RWPE1 (cell line): ENCODE measurements around the gene PFDN5.

ENCODE experiments used
- CTCF ChIA-PET: fragments of 350-600 bp; sonication (Branson Sonifier 250); formaldehyde crosslinking; extraction: SDS; loops from one replicate; lab custom pipeline; 2021; lab: Yijun Ruan, JAX
- POLR2A ChIA-PET: fragments of 400-600 bp; formaldehyde crosslinking; extraction: SDS; loops from one replicate; lab custom pipeline; 2020; ENCODE audit warnings: antibody characterized with exemption; ENCODE audit not compliant: low non-redundant PET; lab: Yijun Ruan, JAX
- DNase-seq: peaks from one replicate; pipeline ENCODE4 v3.0.0; 2012; ENCODE audit warnings: low spot score
- H3K27ac ChIP-seq: fragments of 450-650 bp; 2 replicates; pipeline ENCODE4 v1.5.1; 2017
- CTCF ChIP-seq: fragments of 450-650 bp; conservative IDR thresholded peaks from 2 replicates; pipeline ENCODE4 v1.5.1; 2017; ENCODE audit warnings: low read depth, mild to moderate bottlenecking

The PFDN5 gene

GRCh38 chr12:53299454-53300180 is 4.3 kb downstream of the PFDN5 start, which contains the start of gene MYG1:
Gene MYG1, plus strand, starts transcription at chr12:53299695. Its CDS starts 43 bp downstream, at chr12:53299738.
- POLR2A ChIA-PET: interaction anchor here (0.7 to 1.3 kb wide), 2 partner anchors 22 to 74 kb away, joined by 6 to 13 read pairs; partner anchors contain the start of gene AAAS
- no peak for TF ChIP-seq CTCF
- DNase-seq: peak; percentile 78
- CTCF ChIA-PET: interaction anchor here (0.6 to 1.4 kb wide), 3 partner anchors 22 to 201 kb away, joined by 3 to 11 read pairs (median 4); partner anchors contain the start of gene AAAS
- H3K27ac ChIP-seq: peak within 1 kb of the TSS; percentile 81

- DNase-seq: peak; percentile 16
- ChIA-PET CTCF (interaction anchor here (1.2 to 1.4 kb wide), 2 partner anchors 21 to 86 kb away, joined by 4 to 11 read pairs; partner anchors contain the start of gene AAAS), POLR2A (no interaction called here)
- peak overlapping the region; percentile 81 for H3K27ac ChIP-seq
- no peak for TF ChIP-seq CTCF
Measured at GRCh38 chr12:53300187-53300586, 4.8 kb downstream of the PFDN5 start.

- TF ChIP-seq CTCF: no peak
- no peak for DNase-seq
- peak overlapping the region; percentile 26; the same call in 1 of the 2 replicates for H3K27ac ChIP-seq
- ChIA-PET POLR2A (no interaction called here), CTCF (interaction anchor here (1.4 kb wide), 1 partner anchor 237 kb away, joined by 4 read pairs; no protein-coding TSS in a partner anchor)
Measured at GRCh38 chr12:53302903-53303302, 7.6 kb downstream of the PFDN5 start.

GRCh38 chr12:53306826-53307225 is 11.5 kb downstream of the PFDN5 start:
- POLR2A ChIA-PET: no interaction called here
- no peak for TF ChIP-seq CTCF
- CTCF ChIA-PET: no interaction called here

GRCh38 chr12:53308276-53308675 is 12.9 kb downstream of the PFDN5 start:
- DNase-seq: no peak
- CTCF ChIA-PET: interaction anchor here (0.6 to 1.0 kb wide), 2 partner anchors 12 to 35 kb away, joined by 3 to 5 read pairs; partner anchors contain the start of gene AAAS
- peak overlapping the region; percentile 15 for H3K27ac ChIP-seq
- TF ChIP-seq CTCF: no peak
- POLR2A ChIA-PET: no interaction called here

More at GRCh38 chr12:53306826-53307225, 11.5 kb downstream of the PFDN5 start:
- peak overlapping the region; percentile 19; the same call in 1 of the 2 replicates for H3K27ac ChIP-seq
- DNase-seq: no peak

- H3K27ac ChIP-seq: no peak overlapping the region
- DNase-seq: no peak
- POLR2A ChIA-PET: no interaction called here
- no peak for TF ChIP-seq CTCF
- CTCF ChIA-PET: no interaction called here
Measured at GRCh38 chr12:53313996-53314395, 18.7 kb downstream of the PFDN5 start.
